IPS-20b (cell line): Measurements from ENCODE around the gene JPH2.

Experiments used
- H3K27ac ChIP-seq: one replicate; pipeline ENCODE4 v1.5.1; 2013; ENCODE audit warnings: low read length
- H3K27me3 ChIP-seq: 2 replicates; pipeline ENCODE4 v1.6.1; 2013; ENCODE audit warnings: mild to moderate bottlenecking, low read length, inconsistent platforms; ENCODE audit not compliant: insufficient read depth
- H3K36me3 ChIP-seq: 2 replicates; pipeline ENCODE4 v1.6.1; 2013; ENCODE audit warnings: low read depth, mild to moderate bottlenecking, inconsistent platforms, low read length, moderate library complexity; ENCODE audit not compliant: insufficient read depth
- H3K4me1 ChIP-seq: 2 replicates; pipeline ENCODE4 v1.6.1; 2013; ENCODE audit warnings: mild to moderate bottlenecking, control low read depth, inconsistent platforms, low read length, moderate library complexity; ENCODE audit not compliant: insufficient read depth
- H3K4me3 ChIP-seq: 2 replicates; pipeline ENCODE4 v1.5.1; 2013; ENCODE audit warnings: mild to moderate bottlenecking, low read length, inconsistent platforms
- H3K9ac ChIP-seq: 2 replicates; pipeline ENCODE4 v1.6.1; 2013; ENCODE audit warnings: low read depth, mild to moderate bottlenecking, inconsistent platforms, low read length, moderate library complexity
- H3K9me3 ChIP-seq: 2 replicates; pipeline ENCODE4 v1.6.1; 2013; ENCODE audit warnings: mild to moderate bottlenecking, low read depth, low read length, inconsistent platforms; ENCODE audit not compliant: insufficient read depth

The JPH2 gene

GRCh38 chr20:44075950-44076232, 111.1 kb downstream of the JPH2 start:
- Histone ChIP-seq H3K9ac (no peak overlapping the region), H3K9me3 (no peaks in the 10 kb centered on the region), H3K4me1 (no peaks in the 10 kb centered on the region; the same call in 1 of the 2 replicates), H3K4me3 (no peak overlapping the region), H3K27me3 (no peaks in the 10 kb centered on the region), H3K36me3 (no peaks in the 10 kb centered on the region), H3K27ac (no peak overlapping the region)

GRCh38 chr20:44075191-44075949, 111.6 kb downstream of the JPH2 start:
- Histone ChIP-seq H3K27me3 (no peaks in the 10 kb centered on the region), H3K9me3 (no peaks in the 10 kb centered on the region), H3K36me3 (no peaks in the 10 kb centered on the region), H3K27ac (no peak overlapping the region), H3K9ac (no peak overlapping the region), H3K4me1 (no peaks in the 10 kb centered on the region; the same call in 1 of the 2 replicates), H3K4me3 (no peak overlapping the region)

- H3K4me3 ChIP-seq = no peak overlapping the region
- H3K4me1 ChIP-seq = no peaks in the 10 kb centered on the region; the same call in 1 of the 2 replicates
- no peaks in the 10 kb centered on the region for H3K27me3 ChIP-seq
- no peaks in the 10 kb centered on the region for H3K36me3 ChIP-seq
- H3K9me3 ChIP-seq = no peaks in the 10 kb centered on the region
- H3K9ac ChIP-seq = no peak overlapping the region
- H3K27ac ChIP-seq = no peak overlapping the region
Measured at GRCh38 chr20:44074252-44075151, 112.5 kb downstream of the JPH2 start.

- H3K9ac ChIP-seq = no peak overlapping the region
- H3K36me3 ChIP-seq = no peaks in the 10 kb centered on the region
- H3K27ac ChIP-seq = no peak overlapping the region
- no peaks in the 10 kb centered on the region for H3K9me3 ChIP-seq
- H3K4me1 ChIP-seq = no peaks in the 10 kb centered on the region; the same call in 1 of the 2 replicates
- H3K4me3 ChIP-seq = no peak overlapping the region
- H3K27me3 ChIP-seq = no peaks in the 10 kb centered on the region
Measured at GRCh38 chr20:44073675-44074071, 113.3 kb downstream of the JPH2 start.

GRCh38 chr20:44073011-44073674, 113.8 kb downstream of the JPH2 start:
- Histone ChIP-seq H3K27ac (no peak overlapping the region), H3K4me1 (no peaks in the 10 kb centered on the region; the same call in 1 of the 2 replicates), H3K27me3 (no peaks in the 10 kb centered on the region)

GRCh38 chr20:44072384-44072783, 114.6 kb downstream of the JPH2 start:
- Histone ChIP-seq H3K27ac (no peak overlapping the region), H3K9me3 (no peaks in the 10 kb centered on the region), H3K36me3 (no peaks in the 10 kb centered on the region), H3K4me3 (no peak overlapping the region), H3K9ac (no peak overlapping the region), H3K4me1 (no peaks in the 10 kb centered on the region; the same call in 1 of the 2 replicates), H3K27me3 (no peaks in the 10 kb centered on the region)

More at GRCh38 chr20:44073011-44073674, 113.8 kb downstream of the JPH2 start:
- H3K36me3 ChIP-seq = no peaks in the 10 kb centered on the region
- H3K9ac ChIP-seq = no peak overlapping the region
- no peak overlapping the region for H3K4me3 ChIP-seq
- H3K9me3 ChIP-seq = no peaks in the 10 kb centered on the region

- Histone ChIP-seq H3K4me3 (no peak overlapping the region), H3K36me3 (no peaks in the 10 kb centered on the region), H3K27me3 (no peaks in the 10 kb centered on the region), H3K9me3 (no peaks in the 10 kb centered on the region), H3K9ac (no peak overlapping the region), H3K4me1 (no peaks in the 10 kb centered on the region; the same call in 1 of the 2 replicates), H3K27ac (no peak overlapping the region)
Measured at GRCh38 chr20:44071526-44072111, 115.4 kb downstream of the JPH2 start.

- no peak overlapping the region for H3K9ac ChIP-seq
- H3K36me3 ChIP-seq = no peaks in the 10 kb centered on the region
- no peak overlapping the region for H3K27ac ChIP-seq
- no peak overlapping the region for H3K4me3 ChIP-seq
- no peaks in the 10 kb centered on the region; the same call in 1 of the 2 replicates for H3K4me1 ChIP-seq
- H3K9me3 ChIP-seq = no peaks in the 10 kb centered on the region
- no peaks in the 10 kb centered on the region for H3K27me3 ChIP-seq
Measured at GRCh38 chr20:44071057-44071456, 115.9 kb downstream of the JPH2 start.

- Histone ChIP-seq H3K9ac (no peak overlapping the region), H3K36me3 (no peaks in the 10 kb centered on the region), H3K9me3 (no peaks in the 10 kb centered on the region), H3K27ac (no peak overlapping the region), H3K4me1 (no peaks in the 10 kb centered on the region; the same call in 1 of the 2 replicates), H3K4me3 (no peak overlapping the region), H3K27me3 (no peaks in the 10 kb centered on the region)
Measured at GRCh38 chr20:44070139-44070900, 116.7 kb downstream of the JPH2 start.

GRCh38 chr20:44069203-44070011, 117.6 kb downstream of the JPH2 start:
- no peaks in the 10 kb centered on the region for H3K36me3 ChIP-seq
- H3K4me3 ChIP-seq = no peak overlapping the region
- H3K27ac ChIP-seq = no peak overlapping the region
- H3K27me3 ChIP-seq = no peaks in the 10 kb centered on the region
- no peak overlapping the region for H3K9ac ChIP-seq
- no peaks in the 10 kb centered on the region; the same call in 1 of the 2 replicates for H3K4me1 ChIP-seq
- H3K9me3 ChIP-seq = no peaks in the 10 kb centered on the region
